Caki2 (cell line): ENCODE data around the gene TULP3. TPM values are rescaled to one million over a fixed set of nuclear protein-coding genes. Genes with fewer than 3 reads are reported as not detected.
A peak's percentile ranks its signal among the peaks of the same experiment; 100 is the strongest.
"Not testable (repeated sequence)": the region's sequence is repeated elsewhere in the genome, so short reads cannot be mapped to it uniquely, and the experiment has no call there.

Experiments
- DNase-seq: peaks from one replicate; pipeline ENCODE4 v3.0.0-alpha.2; 2015; ENCODE audit warnings: low read depth
- in situ Hi-C: cut with HindIII; loops from 2 replicates; pipeline ENCODE4 v1.10.0; 2016; ENCODE audit warnings: low sequenced_read_pairs, low pct_unique_long_range_greater_than_20kb, mixed read lengths
- total RNA-seq: library from RNA; depleted of rRNA; stranded (reverse); fragments of >200 nt; shearing (Covaris generic); gene quantifications from 2 replicates; pipeline ENCODE4 v1.2.3, GENCODE V29; 2014; ENCODE audit warnings: low replicate concordance; rRNA removed

The TULP3 gene, protein sequence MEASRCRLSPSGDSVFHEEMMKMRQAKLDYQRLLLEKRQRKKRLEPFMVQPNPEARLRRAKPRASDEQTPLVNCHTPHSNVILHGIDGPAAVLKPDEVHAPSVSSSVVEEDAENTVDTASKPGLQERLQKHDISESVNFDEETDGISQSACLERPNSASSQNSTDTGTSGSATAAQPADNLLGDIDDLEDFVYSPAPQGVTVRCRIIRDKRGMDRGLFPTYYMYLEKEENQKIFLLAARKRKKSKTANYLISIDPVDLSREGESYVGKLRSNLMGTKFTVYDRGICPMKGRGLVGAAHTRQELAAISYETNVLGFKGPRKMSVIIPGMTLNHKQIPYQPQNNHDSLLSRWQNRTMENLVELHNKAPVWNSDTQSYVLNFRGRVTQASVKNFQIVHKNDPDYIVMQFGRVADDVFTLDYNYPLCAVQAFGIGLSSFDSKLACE
- total RNA-seq, result 38.2 and 57.9 TPM in 2 replicates

DNA sequence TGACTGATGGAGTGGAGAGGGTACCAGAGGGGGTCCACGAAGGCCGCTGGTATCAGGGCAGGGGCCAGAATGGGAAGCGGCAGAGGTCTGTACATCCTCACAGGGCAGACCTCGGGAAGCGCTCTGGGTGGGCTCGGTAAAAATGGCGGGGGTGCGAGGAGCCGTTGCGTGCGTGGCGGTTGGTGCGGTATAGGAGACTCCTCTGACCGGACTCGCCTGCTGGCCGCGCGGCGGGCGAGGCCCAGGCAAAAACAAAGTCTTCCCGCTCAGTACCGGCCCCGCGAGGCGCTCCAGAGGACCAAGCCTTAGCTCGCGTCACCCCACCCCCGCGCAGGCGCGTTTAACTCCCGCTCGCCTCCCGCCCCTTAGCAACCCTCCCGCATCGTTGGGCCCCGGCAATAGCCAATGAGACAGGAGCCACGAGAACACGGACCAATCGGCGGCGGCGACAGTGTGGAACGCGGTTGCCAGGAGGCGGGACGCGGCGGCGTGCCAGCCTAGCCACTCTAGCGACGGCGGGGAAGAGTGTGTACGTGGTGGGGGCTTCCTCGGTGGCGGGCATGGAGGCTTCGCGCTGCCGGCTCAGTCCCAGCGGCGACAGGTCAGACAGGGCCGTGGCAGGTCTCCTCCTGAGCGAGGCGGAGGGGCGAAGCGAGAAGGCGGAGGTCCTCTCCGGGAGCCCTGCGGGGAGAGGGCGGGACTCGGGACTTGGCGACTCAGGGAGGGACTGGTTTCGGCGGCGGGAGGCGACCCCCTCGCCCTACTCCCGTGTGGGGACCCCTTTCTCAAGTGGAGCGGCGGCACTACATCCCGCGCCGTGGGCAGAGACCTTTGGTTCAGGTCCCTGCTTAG is at the start of gene TULP3:
TULP3 (plus strand) TSS at position 504 of the 852 bp plus-strand sequence; CDS start at position 561, 57 bp downstream.
- DNase-seq, result peak; percentile 96
- in situ Hi-C loops, result no loop called here

GRCh38 chr12:2841056-2841650 is 49.5 kb upstream of the TULP3 start:
- in situ Hi-C loops, result no loop called here
- DNase-seq, result no peak

- in situ Hi-C loops, result no loop called here
- no peak for DNase-seq
Observed at GRCh38 chr12:2842948-2843347, 47.7 kb upstream of the TULP3 start.

- DNase-seq, result no peak
- in situ Hi-C loops, result no loop called here
Observed at GRCh38 chr12:2844786-2845185, 45.9 kb upstream of the TULP3 start.

DNA sequence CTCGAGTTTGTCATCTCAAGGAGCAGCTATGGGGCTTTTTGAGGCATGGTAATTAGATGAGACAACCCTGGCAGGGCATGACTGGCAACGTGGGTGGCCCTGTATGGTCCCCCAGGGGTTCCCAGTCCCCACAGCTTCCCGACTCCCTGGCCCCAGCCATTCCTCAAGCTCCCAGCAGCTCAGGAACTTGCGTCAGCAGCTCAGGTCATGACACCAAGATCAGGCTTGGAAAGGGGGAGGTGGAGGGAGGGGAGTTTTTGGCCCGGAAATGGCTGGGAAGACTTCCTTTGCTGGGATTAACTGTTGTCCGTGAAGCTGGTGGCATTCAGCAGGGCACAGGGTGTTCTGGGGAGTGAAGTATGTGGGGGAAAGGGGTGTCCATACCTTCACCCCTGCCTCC is 45.4 kb upstream of the TULP3 start:
- in situ Hi-C loops, result no loop called here
- no peak for DNase-seq

- DNase-seq, result no peak
- in situ Hi-C loops, result no loop called here
Observed at GRCh38 chr12:2851931-2852330, 38.8 kb upstream of the TULP3 start.

DNA sequence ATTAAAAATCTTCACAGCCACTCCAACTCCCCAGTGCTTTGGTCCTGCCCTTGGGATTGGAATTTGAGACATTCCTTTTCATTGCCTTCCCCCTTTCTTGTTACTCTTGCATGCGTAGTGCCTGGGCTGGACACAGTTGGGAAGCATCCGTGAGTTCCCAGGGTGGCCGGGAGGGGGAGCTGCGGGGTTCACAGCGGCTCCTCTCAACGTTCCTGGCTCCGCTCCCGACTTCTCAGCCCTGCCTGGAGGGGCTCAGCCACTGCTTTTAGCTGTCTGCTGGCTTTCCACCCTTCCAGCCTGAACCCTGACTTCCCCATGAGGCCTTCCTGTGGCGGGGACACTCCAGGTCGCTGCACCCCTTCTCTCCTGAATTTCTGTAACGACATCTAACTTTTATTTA is 37.1 kb upstream of the TULP3 start:
- peak; percentile 33 for DNase-seq
- in situ Hi-C loops, result no loop called here

DNA sequence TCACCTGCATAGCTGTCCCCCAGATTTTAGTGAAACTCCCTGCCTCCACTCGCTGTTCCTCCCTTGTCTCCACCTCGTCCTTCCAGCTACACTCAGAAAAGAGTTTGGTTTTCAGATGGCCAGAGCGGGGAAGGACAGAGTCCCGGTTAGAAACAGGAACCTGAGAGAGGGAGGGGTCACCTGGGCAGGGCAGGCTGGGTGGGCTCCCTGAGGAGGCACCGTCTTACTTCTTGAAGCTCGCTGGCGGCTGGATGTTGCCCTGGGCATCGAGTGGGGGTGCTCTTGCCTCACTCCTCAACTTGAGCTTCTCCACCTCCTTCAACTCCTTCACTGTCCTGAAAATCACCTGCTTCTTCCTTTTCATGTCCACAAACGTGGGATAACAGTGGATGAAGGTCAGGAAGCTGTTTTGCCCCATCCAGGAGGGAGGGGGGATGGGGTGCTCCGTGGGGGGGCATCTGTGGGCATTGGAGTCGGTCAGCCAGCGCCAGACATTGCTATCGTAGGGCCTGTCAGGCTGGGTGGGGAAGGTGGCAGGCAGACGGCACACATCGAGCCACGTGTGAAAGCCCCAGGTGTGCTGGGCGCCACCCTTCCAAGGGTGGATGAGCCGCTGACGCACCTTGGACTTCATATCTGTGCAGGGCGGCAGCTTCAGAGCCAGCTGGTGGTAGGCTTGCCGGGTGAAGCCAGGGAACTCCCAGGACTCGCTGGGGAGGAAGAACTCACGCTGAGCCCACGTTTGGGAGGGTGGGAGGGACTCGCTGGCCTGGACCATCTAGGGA is 35.8 kb upstream of the TULP3 start:
- in situ Hi-C loops, result no loop called here
- no peak for DNase-seq

DNA sequence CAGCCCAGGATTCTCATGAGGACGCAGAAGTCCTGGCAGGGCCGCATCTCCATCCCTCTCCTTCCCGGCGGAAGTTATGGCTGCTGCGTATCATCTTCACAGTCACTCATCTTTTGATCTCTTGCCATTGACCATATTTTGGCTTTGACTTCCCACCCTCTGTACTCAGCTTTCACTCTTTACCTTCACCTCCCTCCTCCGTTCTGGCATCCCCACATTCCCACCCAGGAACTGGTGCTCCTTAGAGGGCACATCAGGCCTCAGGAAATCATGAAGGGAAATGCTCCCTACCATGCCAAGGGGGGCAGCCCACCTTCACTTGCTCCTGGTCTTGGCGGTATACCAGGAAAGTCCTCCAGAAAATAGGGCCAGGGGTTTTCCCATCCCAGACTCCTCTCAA is 35.1 kb upstream of the TULP3 start:
- DNase-seq, result no peak
- in situ Hi-C loops, result no loop called here

GRCh38 chr12:2856051-2856450 is 34.6 kb upstream of the TULP3 start:
- in situ Hi-C loops, result no loop called here
- DNase-seq, result no peak

- DNase-seq, result peak; percentile 21
- in situ Hi-C loops, result no loop called here
Observed at GRCh38 chr12:2857021-2857431, 33.7 kb upstream of the TULP3 start, which contains the start of gene TEX52. Gene TEX52, minus strand, starts transcription at chr12:2857039. Its CDS starts 13 bp downstream, at chr12:2857026.

DNA sequence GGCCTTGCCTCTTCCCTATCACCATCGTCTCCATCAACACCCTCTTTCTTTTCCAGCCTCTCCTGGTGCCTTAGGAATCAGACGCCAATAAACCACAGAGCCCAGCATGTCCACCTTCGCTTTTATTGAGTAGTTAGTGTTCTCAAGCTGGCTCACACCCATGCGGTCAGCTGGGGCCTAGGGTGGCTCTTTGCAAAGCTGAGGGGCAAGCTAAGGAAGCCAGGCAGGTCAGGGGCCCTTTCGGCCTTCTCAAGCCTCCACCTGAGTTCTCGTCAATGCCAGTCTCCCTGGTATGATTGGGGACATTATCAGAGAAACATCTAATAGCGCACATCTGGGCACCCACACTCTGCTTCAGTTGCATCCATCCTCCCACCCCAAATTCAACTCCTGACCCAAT is 33.1 kb upstream of the TULP3 start:
- in situ Hi-C loops, result no loop called here
- no peak for DNase-seq

GRCh38 chr12:2858334-2858733 is 32.4 kb upstream of the TULP3 start:
- no peak for DNase-seq
- in situ Hi-C loops, result no loop called here

DNA sequence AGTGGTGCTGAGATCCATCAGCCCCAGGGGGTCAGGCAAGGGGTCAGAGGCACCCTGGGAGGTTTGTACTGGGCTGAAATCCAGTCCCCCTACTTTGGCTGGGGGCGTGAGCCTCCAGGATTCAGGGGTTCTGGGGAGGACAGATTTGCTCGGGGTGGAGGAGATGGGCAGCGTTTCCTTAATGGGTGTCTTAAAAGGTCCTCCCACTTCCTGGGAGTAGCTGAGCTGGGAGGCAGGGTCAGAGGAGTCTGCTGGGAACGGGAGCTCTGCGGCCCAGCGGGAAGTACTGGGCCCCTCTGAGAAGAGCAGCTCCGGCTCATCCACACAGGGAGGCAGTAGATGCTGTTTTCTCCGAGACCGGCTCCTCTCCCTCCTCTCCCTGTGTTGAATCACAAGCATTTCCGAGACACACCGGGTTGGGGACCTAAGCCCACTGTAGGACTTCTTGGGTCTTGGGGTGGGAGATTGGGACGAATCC is 31.7 kb upstream of the TULP3 start:
- no peak for DNase-seq
- in situ Hi-C loops, result no loop called here

- no peak for DNase-seq
- in situ Hi-C loops, result no loop called here
Observed at GRCh38 chr12:2860170-2860569, 30.5 kb upstream of the TULP3 start.

- no peak for DNase-seq
- in situ Hi-C loops, result no loop called here
Observed at GRCh38 chr12:2862876-2863275, 27.8 kb upstream of the TULP3 start.

GRCh38 chr12:2863402-2863801 is 27.3 kb upstream of the TULP3 start:
- in situ Hi-C loops, DNase-seq: not testable (repeated sequence)

GRCh38 chr12:2864198-2864597 is 26.5 kb upstream of the TULP3 start:
- in situ Hi-C loops, result no loop called here
- no peak for DNase-seq
